B cell (primary cell): ENCODE data around the gene ARHGAP33. TPM values are rescaled to one million over a fixed set of nuclear protein-coding genes. Genes with fewer than 3 reads are reported as not detected.
A peak's percentile ranks its signal among the peaks of the same experiment; 100 is the strongest.

Source experiments
- ATAC-seq: fragments of 200-7000 bp; cut with Tn5 transposase; one replicate; pipeline ENCODE4 v1.10.0; 2021; ENCODE audit warnings: low read depth, mild to moderate bottlenecking, moderate number of reproducible peaks, moderate library complexity
- CTCF ChIA-PET: fragments of 350-600 bp; sonication (Branson Sonifier 250); formaldehyde crosslinking; loops from one replicate; lab custom pipeline; 2021; ENCODE audit warnings: antibody characterized with exemption, inconsistent platforms; lab: Charles Lee
- POLR2A ChIA-PET: fragments of 350-600 bp; sonication (Branson Sonifier 250); formaldehyde crosslinking; loops from one replicate; lab custom pipeline; 2021; ENCODE audit warnings: antibody characterized with exemption; lab: Charles Lee
- DNase-seq: peaks from one replicate; pipeline ENCODE4 v3.0.0; 2013
- H2AFZ ChIP-seq: 2 replicates; pipeline ENCODE4 v1.6.1; 2012; ENCODE audit warnings: mild to moderate bottlenecking, low read depth, low read length; ENCODE audit not compliant: insufficient read depth, poor library complexity, severe bottlenecking
- H3K27ac ChIP-seq, 2 donors: 1 replicate in 1 of 2; 2 replicates in 1 of 2; pipeline ENCODE4 v1.5.1; 2012 to 2013; ENCODE audit warnings: low read length in 2 of 2, mild to moderate bottlenecking in 2 of 2, moderate library complexity in 1 of 2
- H3K27me3 ChIP-seq, 4 experiments: fragments of 200-600 bp in 1 of 4; sonication (generic) in 1 of 4; replicated peaks in 1 of 4; 1 replicate in 2 of 4; 2 replicates in 2 of 4; pipeline versions ENCODE4 v1.6.1 to v1.7.0; 2013 to 2016; ENCODE audit warnings: low read length in 3 of 4, mild to moderate bottlenecking in 2 of 4, mixed read lengths in 1 of 4, moderate library complexity in 1 of 4; ENCODE audit not compliant: insufficient read depth in 4 of 4, control insufficient read depth in 3 of 4; ENCODE audit errors: control extremely low read depth in 1 of 4
- H3K36me3 ChIP-seq, 2 experiments: replicated peaks in 1 of 2; 1 replicate in 1 of 2; 2 replicates in 1 of 2; pipeline versions ENCODE4 v1.6.1 to v1.7.1; 2013; ENCODE audit warnings: low read length in 1 of 2; ENCODE audit not compliant: insufficient read depth in 2 of 2, control insufficient read depth in 1 of 2; ENCODE audit errors: control extremely low read depth in 1 of 2, extremely low read depth in 1 of 2
- H3K4me1 ChIP-seq, 2 donors: fragments of 200-600 bp in 1 of 2; sonication (generic) in 1 of 2; 1 replicate in 1 of 2; 2 replicates in 1 of 2; pipeline versions ENCODE4 v1.5.1 to v1.6.1; 2013 to 2017; ENCODE audit warnings: low read length in 2 of 2; ENCODE audit not compliant: control insufficient read depth in 2 of 2, insufficient read depth in 2 of 2
- H3K4me2 ChIP-seq: replicated peaks from 2 replicates; pipeline ENCODE3; 2012; ENCODE audit warnings: mild to moderate bottlenecking, low read depth, low read length; ENCODE audit not compliant: poor library complexity, severe bottlenecking
- H3K4me3 ChIP-seq, 5 experiments: fragments of 200-600 bp in 1 of 5; sonication (generic) in 1 of 5; 1 replicate in 3 of 5; 2 replicates in 2 of 5; pipeline versions ENCODE4 v1.5.1 to v1.7.0; 2011 to 2016; ENCODE audit warnings: low read length in 4 of 5, mild to moderate bottlenecking in 4 of 5, low read depth in 2 of 5, control low read depth in 1 of 5, moderate library complexity in 1 of 5; ENCODE audit not compliant: insufficient read depth in 1 of 5; ENCODE audit errors: control extremely low read depth in 1 of 5, extremely low read depth in 1 of 5
- H3K79me2 ChIP-seq: fragments of 200-600 bp; sonication (generic); one replicate; pipeline ENCODE4 v1.6.0; 2016; ENCODE audit warnings: low read length; ENCODE audit not compliant: control insufficient read depth, insufficient read depth
- H3K9ac ChIP-seq: fragments of 200-600 bp; sonication (generic); 2 replicates; pipeline ENCODE4 v1.6.1; 2017; ENCODE audit warnings: mild to moderate bottlenecking, low read length, moderate library complexity
- H3K9me3 ChIP-seq, 3 donors: one replicate each; pipeline versions ENCODE4 v1.6.1 to v1.7.1; 2013; ENCODE audit warnings: low read length in 2 of 3; ENCODE audit not compliant: control insufficient read depth in 2 of 3, insufficient read depth in 1 of 3; ENCODE audit errors: control extremely low read depth in 1 of 3
- H4K20me1 ChIP-seq: 2 replicates; pipeline ENCODE4 v1.6.0; 2012; ENCODE audit warnings: mild to moderate bottlenecking, low read length; ENCODE audit not compliant: insufficient read depth, control insufficient read depth, poor library complexity, severe bottlenecking
- H3K27ac Mint-ChIP-seq: one replicate; pipeline ENCODE4 v1.8.0; 2021; ENCODE audit warnings: mixed read lengths
- H3K27me3 Mint-ChIP-seq: one replicate; pipeline ENCODE4 v1.8.0; 2021; ENCODE audit warnings: mixed read lengths
- H3K4me1 Mint-ChIP-seq: one replicate; pipeline ENCODE4 v1.8.0; 2021; ENCODE audit warnings: mixed read lengths
- H3K4me3 Mint-ChIP-seq: one replicate; pipeline ENCODE4 v1.8.0; 2021; ENCODE audit warnings: mixed read lengths
- H3K9me3 Mint-ChIP-seq: one replicate; pipeline ENCODE4 v1.8.0; 2022; ENCODE audit warnings: mixed read lengths; ENCODE audit not compliant: insufficient read depth
- EZH2 ChIP-seq: IDR thresholded peaks from 2 replicates; pipeline ENCODE4 v1.6.1; 2012; ENCODE audit warnings: borderline replicate concordance, low read depth, mild to moderate bottlenecking, moderate library complexity, low read length; ENCODE audit not compliant: insufficient read depth, poor library complexity, severe bottlenecking
- WGBS: methylation state at CpG from one replicate; pipeline ENCODE4 v1.1.5; 2013; ENCODE audit warnings: missing lambda C conversion rate; ENCODE audit not compliant: insufficient coverage; 5-methylcytosine and 5-hydroxymethylcytosine counted together
- intact Hi-C: fragments of 100-400 bp; cut with micrococcal nuclease; formaldehyde crosslinking; loops from one replicate; pipeline ENCODE4 v1.10.0; 2022
- polyA plus RNA-seq: library from polyadenylated mRNA; depleted of rRNA; stranded (reverse); fragments of >200 nt; gene quantifications from 2 replicates; pipeline ENCODE4 v1.2.3, GENCODE V29; 2012
- total RNA-seq, 2 donors: library from RNA; stranded (reverse); fragments of 120-200 nt in 1 of 2; gene quantifications; 1 replicate in 1 of 2; 2 replicates in 1 of 2; pipeline versions ENCODE4 v1.2.3 to v1.2.4, GENCODE V29; 2013 to 2022
- TF ChIP-seq, protein P1 (sequence below): fragments of 200-600 bp; IDR thresholded peaks from one replicate; pipeline ENCODE4 v1.8.0; 2022; ENCODE audit warnings: antibody characterized with exemption, mild to moderate bottlenecking

ARHGAP33 gene
- total and polyA plus RNA-seq, 2 donors (not counting 1 experiment from before 2014, with no cell fraction given) = 18.2 to 27.8 TPM

- ATAC-seq (peak; percentile 64), DNase-seq (peak; percentile 95)
- peaks cover 44% of the 10 kb centered on the region for H3K79me2 ChIP-seq
- peaks cover 27% of the 10 kb centered on the region for H4K20me1 ChIP-seq
- ChIA-PET CTCF (interaction anchor here (0.8 to 1.6 kb wide), 9 partner anchors 8 to 218 kb away, joined by 3 to 7 read pairs (median 4); partner anchors contain the start of gene LIN37), POLR2A (interaction anchor here (0.7 to 1.5 kb wide), 10 partner anchors 8 to 159 kb away, joined by 3 to 10 read pairs (median 3); partner anchors contain the start of genes HSPB6, LIN37 and NFKBID)
- H2AFZ ChIP-seq = peak overlapping the region; percentile 66
- H3K36me3 ChIP-seq = peaks cover 0 to 35% of the 10 kb centered on the region in 2 experiments
- intact Hi-C loops = loop anchor here (1.0 to 10.0 kb wide), 8 partner anchors 18 to 474 kb away; partner anchors contain the start of genes ARHGAP33, PROSER3, ZNF146 and ZNF565
- H3K4me3 Mint-ChIP-seq = peak overlapping the region; percentile 96
- peak overlapping the region; percentile 100 for H3K4me2 ChIP-seq
- H3K4me1 Mint-ChIP-seq = peaks cover 57% of the 10 kb centered on the region
- no peaks in the 10 kb centered on the region for H3K9me3 ChIP-seq
- under 1% methylated on average over 63 of the region's 63 CpGs for WGBS
- TF ChIP-seq EZH2 = no peak
- TF ChIP-seq, protein P1, sequence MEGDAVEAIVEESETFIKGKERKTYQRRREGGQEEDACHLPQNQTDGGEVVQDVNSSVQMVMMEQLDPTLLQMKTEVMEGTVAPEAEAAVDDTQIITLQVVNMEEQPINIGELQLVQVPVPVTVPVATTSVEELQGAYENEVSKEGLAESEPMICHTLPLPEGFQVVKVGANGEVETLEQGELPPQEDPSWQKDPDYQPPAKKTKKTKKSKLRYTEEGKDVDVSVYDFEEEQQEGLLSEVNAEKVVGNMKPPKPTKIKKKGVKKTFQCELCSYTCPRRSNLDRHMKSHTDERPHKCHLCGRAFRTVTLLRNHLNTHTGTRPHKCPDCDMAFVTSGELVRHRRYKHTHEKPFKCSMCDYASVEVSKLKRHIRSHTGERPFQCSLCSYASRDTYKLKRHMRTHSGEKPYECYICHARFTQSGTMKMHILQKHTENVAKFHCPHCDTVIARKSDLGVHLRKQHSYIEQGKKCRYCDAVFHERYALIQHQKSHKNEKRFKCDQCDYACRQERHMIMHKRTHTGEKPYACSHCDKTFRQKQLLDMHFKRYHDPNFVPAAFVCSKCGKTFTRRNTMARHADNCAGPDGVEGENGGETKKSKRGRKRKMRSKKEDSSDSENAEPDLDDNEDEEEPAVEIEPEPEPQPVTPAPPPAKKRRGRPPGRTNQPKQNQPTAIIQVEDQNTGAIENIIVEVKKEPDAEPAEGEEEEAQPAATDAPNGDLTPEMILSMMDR = no peak
- no peaks in the 10 kb centered on the region for H3K9me3 Mint-ChIP-seq
- peak overlapping the region; percentile 59 to 73 for H3K27ac ChIP-seq
- peak overlapping the region; percentile 92 for H3K27ac Mint-ChIP-seq
- H3K4me1 ChIP-seq = peaks cover 34 to 64% of the 10 kb centered on the region in 2 donors
- H3K27me3 Mint-ChIP-seq = no peaks in the 10 kb centered on the region
- H3K4me3 ChIP-seq = peak overlapping the region; percentile 60 to 93 (median 83)
- H3K27me3 ChIP-seq = no peaks in the 10 kb centered on the region
- H3K9ac ChIP-seq = peak overlapping the region; percentile 91
Measured at GRCh38 chr19:35740423-35741202, 34.8 kb upstream of the ARHGAP33 start.
